ENCODE data around the gene PTGDR2. TPM values are rescaled to one million over a fixed set of nuclear protein-coding genes. Genes with fewer than 3 reads are reported as not detected.
A peak's percentile ranks its signal among the peaks of the same experiment; 100 is the strongest.

PTGDR2 gene
- total RNA-seq, 1 experiment from 2014 or later = 0.12 TPM

- POLR2A ChIA-PET = interaction anchor here (0.9 kb wide), 1 partner anchor 68 kb away, joined by 3 read pairs; no protein-coding TSS in a partner anchor
- Histone ChIP-seq H3K9ac (ENCODE audit: low read length) (no peak overlapping the region), H3K79me2 (ENCODE audit: insufficient read depth, low read length) (peaks cover 36% of the 10 kb centered on the region), H2AFZ (ENCODE audit: low read depth, low read length, poor library complexity, severe bottlenecking) (no peak overlapping the region), H3K9me3 (ENCODE audit: control insufficient read depth in 1 of 2, insufficient read depth in 1 of 2, low read depth in 1 of 2, low read length in 2 of 2) (no peaks in the 10 kb centered on the region), H3K9me2 (ENCODE audit: insufficient read depth) (no peaks in the 10 kb centered on the region), H3K27ac (ENCODE audit: low read depth, low read length) (no peak overlapping the region; the same call in 1 of the 2 replicates), H3K4me1 (ENCODE audit: control insufficient read depth in 1 of 2, insufficient read depth in 2 of 2, low read length in 2 of 2) (peaks cover 0 to 3% of the 10 kb centered on the region in 2 experiments; a peak in 1 of 4 replicates), H3K4me3 (replicated peaks in 1 of 2; ENCODE audit: low read depth in 1 of 2, low read length in 2 of 2) (no peak overlapping the region), H3K27me3 (ENCODE audit: insufficient read depth, low read length) (no peaks in the 10 kb centered on the region), H4K20me1 (ENCODE audit: insufficient read depth) (peaks cover 7% of the 10 kb centered on the region), H3K36me3 (ENCODE audit: control insufficient read depth in 1 of 2, insufficient read depth in 2 of 2, low read length in 2 of 2) (peaks cover 65 to 78% of the 10 kb centered on the region in 2 experiments), H3K4me2 (ENCODE audit: low read length) (no peak overlapping the region)
- DNase-seq (ENCODE audit: low read depth, low spot score) (peak; percentile 51), ATAC-seq (peak; percentile 95)
- RAD21 ChIA-PET (ENCODE audit: low non-redundant PET in 1 of 2, low total read pairs in 2 of 2, uncharacterized antibody in 2 of 2, unreplicated experiment in 2 of 2) = interaction anchor here in 1 of 2 experiments (1.8 kb wide), 1 partner anchor 68 kb away, joined by 7 read pairs; no protein-coding TSS in a partner anchor
- no TSS peak for BruUV-seq (replicated peaks)
- intact Hi-C loops (cut with micrococcal nuclease) = loop anchor here (1.0 kb wide), 1 partner anchor 68 kb away; no protein-coding TSS in a partner anchor
- CTCF ChIA-PET = interaction anchor here (0.6 to 2.1 kb wide), 25 partner anchors 8 to 289 kb away, joined by 3 to 38 read pairs (median 4); partner anchors contain the start of genes TMEM109 and TMEM132A
- TF ChIP-seq SRF (IDR thresholded peaks at IDR 0.05; ENCODE audit: low read depth) (0 out of 2 replicates have a peak, but pooled peaks have one; percentile 15), RAD21 (IDR thresholded peaks at IDR 0.05; ENCODE audit: low read depth) (peak; percentile 52; the same call in 1 of the 2 replicates), POLR2A (IDR thresholded peaks at IDR 0.05; ENCODE audit: borderline replicate concordance, extremely low read depth, insufficient read depth, insufficient read length) (no peak)
- TF ChIP-seq, protein P1, sequence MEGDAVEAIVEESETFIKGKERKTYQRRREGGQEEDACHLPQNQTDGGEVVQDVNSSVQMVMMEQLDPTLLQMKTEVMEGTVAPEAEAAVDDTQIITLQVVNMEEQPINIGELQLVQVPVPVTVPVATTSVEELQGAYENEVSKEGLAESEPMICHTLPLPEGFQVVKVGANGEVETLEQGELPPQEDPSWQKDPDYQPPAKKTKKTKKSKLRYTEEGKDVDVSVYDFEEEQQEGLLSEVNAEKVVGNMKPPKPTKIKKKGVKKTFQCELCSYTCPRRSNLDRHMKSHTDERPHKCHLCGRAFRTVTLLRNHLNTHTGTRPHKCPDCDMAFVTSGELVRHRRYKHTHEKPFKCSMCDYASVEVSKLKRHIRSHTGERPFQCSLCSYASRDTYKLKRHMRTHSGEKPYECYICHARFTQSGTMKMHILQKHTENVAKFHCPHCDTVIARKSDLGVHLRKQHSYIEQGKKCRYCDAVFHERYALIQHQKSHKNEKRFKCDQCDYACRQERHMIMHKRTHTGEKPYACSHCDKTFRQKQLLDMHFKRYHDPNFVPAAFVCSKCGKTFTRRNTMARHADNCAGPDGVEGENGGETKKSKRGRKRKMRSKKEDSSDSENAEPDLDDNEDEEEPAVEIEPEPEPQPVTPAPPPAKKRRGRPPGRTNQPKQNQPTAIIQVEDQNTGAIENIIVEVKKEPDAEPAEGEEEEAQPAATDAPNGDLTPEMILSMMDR (IDR thresholded peaks at IDR 0.05 in 2 of 3, conservative IDR thresholded peaks at IDR 0.05 in 1 of 3; ENCODE audit: borderline replicate concordance in 1 of 3, insufficient read depth in 1 of 3, low read depth in 2 of 3, low read length in 2 of 3) = peak; percentile 67 to 93 (median 93); a peak in 5 of 6 replicates
Measured at GRCh38 chr11:60899046-60899936, 43.5 kb upstream of the PTGDR2 start.

GRCh38 chr11:60897496-60897895 lies 41.7 kb upstream of the PTGDR2 start:
- peaks cover 68 to 69% of the 10 kb centered on the region in 2 experiments for H3K36me3 ChIP-seq (ENCODE audit: control insufficient read depth in 1 of 2, insufficient read depth in 2 of 2, low read length in 2 of 2)
- ChIA-PET CTCF (no interaction called here), RAD21 (ENCODE audit: low non-redundant PET in 1 of 2, low total read pairs in 2 of 2, uncharacterized antibody in 2 of 2, unreplicated experiment in 2 of 2) (no interaction called here), POLR2A (no interaction called here)
- H3K79me2 ChIP-seq (ENCODE audit: insufficient read depth, low read length) = peaks cover 18% of the 10 kb centered on the region; the same call in 1 of the 2 replicates
- intact Hi-C loops (cut with micrococcal nuclease) = no loop called here
- H3K4me2 ChIP-seq (ENCODE audit: low read length) = no peak overlapping the region
- ATAC-seq = no peak
- H3K4me1 ChIP-seq (ENCODE audit: control insufficient read depth in 1 of 2, insufficient read depth in 2 of 2, low read length in 2 of 2) = peaks cover 0 to 3% of the 10 kb centered on the region in 2 experiments; a peak in 1 of 4 replicates
- no peak overlapping the region for H3K27ac ChIP-seq (ENCODE audit: low read depth, low read length)
- no peak overlapping the region for H3K4me3 ChIP-seq (replicated peaks in 1 of 2; ENCODE audit: low read depth in 1 of 2, low read length in 2 of 2)
- H3K27me3 ChIP-seq (ENCODE audit: insufficient read depth, low read length) = no peaks in the 10 kb centered on the region
- H2AFZ ChIP-seq (ENCODE audit: low read depth, low read length, poor library complexity, severe bottlenecking) = no peak overlapping the region
- BruUV-seq (replicated peaks) = no TSS peak
- DNase-seq (ENCODE audit: low read depth, low spot score) = no peak
- H3K9me3 ChIP-seq (ENCODE audit: control insufficient read depth in 1 of 2, insufficient read depth in 1 of 2, low read depth in 1 of 2, low read length in 2 of 2) = no peaks in the 10 kb centered on the region
- no peaks in the 10 kb centered on the region for H3K9me2 ChIP-seq (ENCODE audit: insufficient read depth)
- no peak overlapping the region for H3K9ac ChIP-seq (ENCODE audit: low read length)
- H4K20me1 ChIP-seq (ENCODE audit: insufficient read depth) = peaks cover 7% of the 10 kb centered on the region
- TF ChIP-seq ATF3 (IDR thresholded peaks at IDR 0.05) = no peak
- no peak for TF ChIP-seq EGR1 (IDR thresholded peaks at IDR 0.05; ENCODE audit: low read depth)
- no peak for TF ChIP-seq SP1 (IDR thresholded peaks at IDR 0.05; ENCODE audit: low read depth)
- TF ChIP-seq TCF7L2 (IDR thresholded peaks at IDR 0.05; ENCODE audit: borderline replicate concordance, extremely low read depth, insufficient read depth, insufficient read length) = no peak
- no peak for TF ChIP-seq ZNF274 (IDR thresholded peaks at IDR 0.05; ENCODE audit: low read depth, low read length)
- no peak for TF ChIP-seq RAD21 (IDR thresholded peaks at IDR 0.05; ENCODE audit: low read depth)
- TF ChIP-seq, protein P2, sequence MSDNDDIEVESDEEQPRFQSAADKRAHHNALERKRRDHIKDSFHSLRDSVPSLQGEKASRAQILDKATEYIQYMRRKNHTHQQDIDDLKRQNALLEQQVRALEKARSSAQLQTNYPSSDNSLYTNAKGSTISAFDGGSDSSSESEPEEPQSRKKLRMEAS (IDR thresholded peaks at IDR 0.05) = no peak
- TF ChIP-seq JUND (IDR thresholded peaks at IDR 0.05) = no peak
- TF ChIP-seq POLR2A (IDR thresholded peaks at IDR 0.05; ENCODE audit: borderline replicate concordance, extremely low read depth, insufficient read depth, insufficient read length) = no peak
- TF ChIP-seq, protein P1 (IDR thresholded peaks at IDR 0.05 in 2 of 3, conservative IDR thresholded peaks at IDR 0.05 in 1 of 3; ENCODE audit: borderline replicate concordance in 1 of 3, insufficient read depth in 1 of 3, low read depth in 2 of 3, low read length in 2 of 3) = no peak
- no peak for TF ChIP-seq ELF1 (IDR thresholded peaks at IDR 0.05; ENCODE audit: borderline replicate concordance, low read depth)

Measured in HCT116 (cell line).